ENCODE results near the gene SH3D19. TPM values are rescaled to one million over a fixed set of nuclear protein-coding genes. Genes with fewer than 3 reads are reported as not detected.

The SH3D19 gene
- total RNA-seq, 5 donors from 2014 or later (not counting 1 experiment from before 2014, with no cell fraction given) = 0.38 to 0.66 (median 0.51) TPM; not detected in 1

DNA sequence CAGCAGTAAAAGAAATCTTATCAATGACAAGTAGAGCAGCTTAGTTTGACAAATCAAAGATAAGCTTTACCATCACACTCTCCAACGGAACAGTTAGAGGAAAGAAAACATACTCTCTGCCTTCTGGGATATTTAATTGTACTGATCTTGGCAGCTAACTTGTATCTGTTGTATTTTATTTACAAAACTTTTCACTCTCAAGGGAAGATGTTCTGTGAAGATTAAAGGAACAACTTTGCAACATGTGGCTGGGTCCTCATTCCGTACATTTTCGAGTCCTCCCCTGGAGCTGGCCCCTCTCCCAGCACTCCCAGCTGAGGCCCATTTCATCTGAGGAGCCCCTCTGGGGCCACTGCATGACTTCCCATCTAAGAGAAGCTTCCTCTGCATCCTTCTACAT lies 151.5 kb downstream of the SH3D19 start:
- ChIA-PET POLR2A (no interaction called here), CTCF (no interaction called here)
- 90% methylated on average over 2 of the region's 3 CpGs for WGBS (ENCODE audit: insufficient coverage)
- H3K4me3 Mint-ChIP-seq = no peak overlapping the region
- H3K27ac Mint-ChIP-seq = no peak overlapping the region
- Histone ChIP-seq H3K27me3 (replicated peaks in 1 of 2; ENCODE audit: control insufficient read depth in 2 of 2, extremely low read depth in 1 of 2, insufficient read depth in 2 of 2, low read length in 1 of 2) (peaks cover 0 to 8% of the 10 kb centered on the region in 2 experiments), H3K27ac (ENCODE audit: low read length) (no peak overlapping the region), H3K4me1 (ENCODE audit: control insufficient read depth in 1 of 2, extremely low read depth in 1 of 2, insufficient read depth in 2 of 2, low read length in 2 of 2) (no peaks in the 10 kb centered on the region), H3K36me3 (ENCODE audit: control insufficient read depth in 2 of 2, extremely low read depth in 1 of 2, insufficient read depth in 1 of 2, low read length in 1 of 2) (no peaks in the 10 kb centered on the region), H3K9me3 (no peaks in the 10 kb centered on the region), H3K4me3 (ENCODE audit: control insufficient read depth in 1 of 2, extremely low read depth in 1 of 2, low read length in 1 of 2) (no peak overlapping the region)
- no peak for DNase-seq
- H3K9me3 Mint-ChIP-seq = no peaks in the 10 kb centered on the region
- H3K27me3 Mint-ChIP-seq = peaks cover 0 to 18% of the 10 kb centered on the region in 2 donors
- H3K36me3 Mint-ChIP-seq = no peaks in the 10 kb centered on the region
- H3K4me1 Mint-ChIP-seq = no peaks in the 10 kb centered on the region
- ATAC-seq (replicated peaks in 1 of 4) = no peak

- Mint-ChIP-seq H3K36me3 (no peaks in the 10 kb centered on the region), H3K27ac (no peak overlapping the region), H3K9me3 (no peaks in the 10 kb centered on the region), H3K27me3 (peaks cover 9 to 35% of the 10 kb centered on the region in 2 donors), H3K4me1 (no peaks in the 10 kb centered on the region), H3K4me3 (no peak overlapping the region)
- Histone ChIP-seq H3K4me1 (ENCODE audit: control insufficient read depth in 1 of 2, extremely low read depth in 1 of 2, insufficient read depth in 2 of 2, low read length in 2 of 2) (no peaks in the 10 kb centered on the region), H3K9me3 (no peaks in the 10 kb centered on the region), H3K4me3 (ENCODE audit: control insufficient read depth in 1 of 2, extremely low read depth in 1 of 2, low read length in 1 of 2) (no peak overlapping the region), H3K36me3 (ENCODE audit: control insufficient read depth in 2 of 2, extremely low read depth in 1 of 2, insufficient read depth in 1 of 2, low read length in 1 of 2) (no peaks in the 10 kb centered on the region), H3K27me3 (replicated peaks in 1 of 2; ENCODE audit: control insufficient read depth in 2 of 2, extremely low read depth in 1 of 2, insufficient read depth in 2 of 2, low read length in 1 of 2) (peaks cover 0 to 7% of the 10 kb centered on the region in 2 experiments), H3K27ac (ENCODE audit: low read length) (no peak overlapping the region)
- DNase-seq (no peak), ATAC-seq (replicated peaks in 1 of 4) (no peak)
- ChIA-PET CTCF (no interaction called here), POLR2A (no interaction called here)
- 100% methylated on average over 1 of the region's 3 CpGs for WGBS (ENCODE audit: insufficient coverage)
Measured at GRCh38 chr4:151169900-151170299, 155.5 kb downstream of the SH3D19 start.

GRCh38 chr4:151169223-151169622 lies 156.2 kb downstream of the SH3D19 start:
- H3K27ac ChIP-seq (ENCODE audit: low read length) = no peak overlapping the region
- H3K27me3 ChIP-seq (replicated peaks in 1 of 2; ENCODE audit: control insufficient read depth in 2 of 2, extremely low read depth in 1 of 2, insufficient read depth in 2 of 2, low read length in 1 of 2) = peaks cover 0 to 3% of the 10 kb centered on the region in 2 experiments
- Mint-ChIP-seq H3K27ac (no peak overlapping the region), H3K36me3 (no peaks in the 10 kb centered on the region), H3K9me3 (no peaks in the 10 kb centered on the region), H3K4me1 (no peaks in the 10 kb centered on the region), H3K27me3 (peaks cover 11 to 30% of the 10 kb centered on the region in 2 donors), H3K4me3 (no peak overlapping the region)
- no peaks in the 10 kb centered on the region for H3K36me3 ChIP-seq (ENCODE audit: control insufficient read depth in 2 of 2, extremely low read depth in 1 of 2, insufficient read depth in 1 of 2, low read length in 1 of 2)
- ChIA-PET CTCF (no interaction called here), POLR2A (no interaction called here)
- ATAC-seq (replicated peaks in 1 of 4) (no peak), DNase-seq (no peak)
- no peaks in the 10 kb centered on the region for H3K4me1 ChIP-seq (ENCODE audit: control insufficient read depth in 1 of 2, extremely low read depth in 1 of 2, insufficient read depth in 2 of 2, low read length in 2 of 2)
- H3K4me3 ChIP-seq (ENCODE audit: control insufficient read depth in 1 of 2, extremely low read depth in 1 of 2, low read length in 1 of 2) = no peak overlapping the region
- no peaks in the 10 kb centered on the region for H3K9me3 ChIP-seq
- no CpG with 5 or more reads among the region's 7 CpGs for WGBS (ENCODE audit: insufficient coverage)

- Mint-ChIP-seq H3K9me3 (no peaks in the 10 kb centered on the region), H3K4me3 (no peak overlapping the region), H3K36me3 (no peaks in the 10 kb centered on the region), H3K27me3 (peaks cover 12 to 28% of the 10 kb centered on the region in 2 donors), H3K27ac (no peak overlapping the region), H3K4me1 (no peaks in the 10 kb centered on the region)
- peaks cover 0 to 3% of the 10 kb centered on the region in 2 experiments for H3K27me3 ChIP-seq (replicated peaks in 1 of 2; ENCODE audit: control insufficient read depth in 2 of 2, extremely low read depth in 1 of 2, insufficient read depth in 2 of 2, low read length in 1 of 2)
- no peak overlapping the region for H3K27ac ChIP-seq (ENCODE audit: low read length)
- DNase-seq = no peak
- ATAC-seq (replicated peaks in 1 of 4) = no peak
- H3K36me3 ChIP-seq (ENCODE audit: control insufficient read depth in 2 of 2, extremely low read depth in 1 of 2, insufficient read depth in 1 of 2, low read length in 1 of 2) = no peaks in the 10 kb centered on the region
- no peaks in the 10 kb centered on the region for H3K9me3 ChIP-seq
- WGBS (ENCODE audit: insufficient coverage) = 93% methylated on average over 15 of the region's 24 CpGs
- POLR2A ChIA-PET = interaction anchor here in 1 of 2 donors (0.6 kb wide), 1 partner anchor 13 kb away, joined by 3 read pairs; no protein-coding TSS in a partner anchor
- CTCF ChIA-PET = no interaction called here
- no peaks in the 10 kb centered on the region for H3K4me1 ChIP-seq (ENCODE audit: control insufficient read depth in 1 of 2, extremely low read depth in 1 of 2, insufficient read depth in 2 of 2, low read length in 2 of 2)
- no peak overlapping the region for H3K4me3 ChIP-seq (ENCODE audit: control insufficient read depth in 1 of 2, extremely low read depth in 1 of 2, low read length in 1 of 2)
Measured at GRCh38 chr4:151167561-151167960, 157.8 kb downstream of the SH3D19 start.

DNA sequence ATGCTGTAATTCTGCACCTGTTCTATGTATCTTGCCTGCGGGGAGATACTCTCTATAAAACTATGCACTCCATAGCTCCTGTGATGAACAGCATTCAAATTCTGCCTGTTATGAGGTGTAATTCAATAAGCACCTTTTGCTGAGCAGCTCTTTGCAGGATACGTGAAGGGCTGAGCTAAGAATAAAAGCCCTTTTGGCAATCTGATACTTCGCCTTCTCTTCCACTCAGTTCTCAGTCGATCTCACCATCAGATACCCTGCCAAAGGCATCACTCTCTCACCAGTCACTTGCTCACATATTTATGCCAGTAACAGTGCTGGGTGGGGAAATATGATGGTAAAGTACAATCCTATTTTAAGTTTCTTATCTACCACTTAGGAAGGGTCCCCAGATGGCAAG lies 158.8 kb downstream of the SH3D19 start:
- Mint-ChIP-seq H3K9me3 (no peaks in the 10 kb centered on the region), H3K27ac (no peak overlapping the region), H3K36me3 (no peaks in the 10 kb centered on the region), H3K4me3 (no peak overlapping the region), H3K4me1 (no peaks in the 10 kb centered on the region), H3K27me3 (peaks cover 12 to 28% of the 10 kb centered on the region in 2 donors)
- no peak overlapping the region for H3K4me3 ChIP-seq (ENCODE audit: control insufficient read depth in 1 of 2, extremely low read depth in 1 of 2, low read length in 1 of 2)
- ChIA-PET CTCF (no interaction called here), POLR2A (no interaction called here)
- no peaks in the 10 kb centered on the region for H3K36me3 ChIP-seq (ENCODE audit: control insufficient read depth in 2 of 2, extremely low read depth in 1 of 2, insufficient read depth in 1 of 2, low read length in 1 of 2)
- WGBS (ENCODE audit: insufficient coverage) = no CpG with 5 or more reads among the region's 4 CpGs
- ATAC-seq (replicated peaks in 1 of 4) = no peak
- H3K4me1 ChIP-seq (ENCODE audit: control insufficient read depth in 1 of 2, extremely low read depth in 1 of 2, insufficient read depth in 2 of 2, low read length in 2 of 2) = no peaks in the 10 kb centered on the region
- no peak for DNase-seq
- H3K27ac ChIP-seq (ENCODE audit: low read length) = no peak overlapping the region
- no peaks in the 10 kb centered on the region for H3K9me3 ChIP-seq
- H3K27me3 ChIP-seq (replicated peaks in 1 of 2; ENCODE audit: control insufficient read depth in 2 of 2, extremely low read depth in 1 of 2, insufficient read depth in 2 of 2, low read length in 1 of 2) = peaks cover 0 to 3% of the 10 kb centered on the region in 2 experiments

GRCh38 chr4:151165205-151166000 lies 160.0 kb downstream of the SH3D19 start:
- Mint-ChIP-seq H3K27ac (no peak overlapping the region), H3K9me3 (no peaks in the 10 kb centered on the region)
- 100% methylated on average over 2 of the region's 10 CpGs for WGBS (ENCODE audit: insufficient coverage)

More at GRCh38 chr4:151165205-151166000, 160.0 kb downstream of the SH3D19 start:
- no peak for DNase-seq
- no peak for ATAC-seq (replicated peaks in 1 of 4)
- Mint-ChIP-seq H3K4me1 (no peaks in the 10 kb centered on the region), H3K36me3 (no peaks in the 10 kb centered on the region), H3K4me3 (no peak overlapping the region), H3K27me3 (peaks cover 14 to 28% of the 10 kb centered on the region in 2 donors)
- Histone ChIP-seq H3K27me3 (replicated peaks in 1 of 2; ENCODE audit: control insufficient read depth in 2 of 2, extremely low read depth in 1 of 2, insufficient read depth in 2 of 2, low read length in 1 of 2) (peaks cover 0 to 3% of the 10 kb centered on the region in 2 experiments), H3K9me3 (no peaks in the 10 kb centered on the region), H3K36me3 (ENCODE audit: control insufficient read depth in 2 of 2, extremely low read depth in 1 of 2, insufficient read depth in 1 of 2, low read length in 1 of 2) (no peaks in the 10 kb centered on the region), H3K27ac (ENCODE audit: low read length) (no peak overlapping the region), H3K4me1 (ENCODE audit: control insufficient read depth in 1 of 2, extremely low read depth in 1 of 2, insufficient read depth in 2 of 2, low read length in 2 of 2) (no peaks in the 10 kb centered on the region), H3K4me3 (ENCODE audit: control insufficient read depth in 1 of 2, extremely low read depth in 1 of 2, low read length in 1 of 2) (no peak overlapping the region)
- POLR2A ChIA-PET = interaction anchor here in 1 of 2 donors (0.5 to 0.6 kb wide), 2 partner anchors 625 to 1764 kb away, joined by 3 read pairs; no protein-coding TSS in a partner anchor
- CTCF ChIA-PET = no interaction called here
